Measurements from ENCODE around the gene ADAMTS20.

ADAMTS20 gene

GRCh38 chr12:43482311-43483085, 69.5 kb downstream of the ADAMTS20 start:
- no peak overlapping the region for H3K4me3 ChIP-seq (ENCODE audit: low read depth, low read length)
- TF ChIP-seq CTCF (IDR thresholded peaks at IDR 0.05; ENCODE audit: borderline replicate concordance, insufficient read depth, low read depth, low read length): no peak

- no peak overlapping the region for H3K4me3 ChIP-seq (ENCODE audit: low read depth, low read length)
- TF ChIP-seq CTCF (IDR thresholded peaks at IDR 0.05; ENCODE audit: borderline replicate concordance, insufficient read depth, low read depth, low read length): no peak
Measured at GRCh38 chr12:43480591-43480990, 71.4 kb downstream of the ADAMTS20 start.

GRCh38 chr12:43462741-43463140, 89.3 kb downstream of the ADAMTS20 start:
- no peak for TF ChIP-seq CTCF (IDR thresholded peaks at IDR 0.05; ENCODE audit: borderline replicate concordance, insufficient read depth, low read depth, low read length)
- no peak overlapping the region for H3K4me3 ChIP-seq (ENCODE audit: low read depth, low read length)

DNA sequence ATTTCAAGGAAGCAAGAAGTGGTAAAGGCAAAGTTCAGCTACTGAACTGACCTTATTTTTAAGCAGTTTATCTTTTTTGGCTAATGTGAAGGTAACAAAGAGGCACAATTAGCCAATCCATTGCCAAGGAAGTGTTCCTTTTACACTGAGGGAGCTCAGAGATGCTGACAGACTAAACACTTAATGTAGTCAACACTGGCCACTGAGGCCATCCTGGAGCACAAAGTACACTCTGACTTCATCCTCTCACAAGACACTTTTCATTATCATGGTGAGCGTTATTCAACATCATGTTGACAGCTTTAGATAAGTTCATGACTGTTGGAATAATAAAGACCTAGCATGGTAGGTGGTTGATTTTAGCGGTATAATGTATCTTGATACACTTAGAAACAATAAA, 89.9 kb downstream of the ADAMTS20 start:
- H3K4me3 ChIP-seq (ENCODE audit: low read depth, low read length): no peak overlapping the region
- TF ChIP-seq CTCF (IDR thresholded peaks at IDR 0.05; ENCODE audit: borderline replicate concordance, insufficient read depth, low read depth, low read length): no peak

- TF ChIP-seq CTCF (IDR thresholded peaks at IDR 0.05; ENCODE audit: borderline replicate concordance, insufficient read depth, low read depth, low read length): no peak
Measured at GRCh38 chr12:43459285-43459684, 92.7 kb downstream of the ADAMTS20 start.

GRCh38 chr12:43453761-43454160, 98.2 kb downstream of the ADAMTS20 start:
- no peak for TF ChIP-seq CTCF (IDR thresholded peaks at IDR 0.05; ENCODE audit: borderline replicate concordance, insufficient read depth, low read depth, low read length)
- no peak overlapping the region for H3K4me3 ChIP-seq (ENCODE audit: low read depth, low read length)

More at GRCh38 chr12:43459285-43459684, 92.7 kb downstream of the ADAMTS20 start:
- H3K4me3 ChIP-seq (ENCODE audit: low read depth, low read length): no peak overlapping the region

DNA sequence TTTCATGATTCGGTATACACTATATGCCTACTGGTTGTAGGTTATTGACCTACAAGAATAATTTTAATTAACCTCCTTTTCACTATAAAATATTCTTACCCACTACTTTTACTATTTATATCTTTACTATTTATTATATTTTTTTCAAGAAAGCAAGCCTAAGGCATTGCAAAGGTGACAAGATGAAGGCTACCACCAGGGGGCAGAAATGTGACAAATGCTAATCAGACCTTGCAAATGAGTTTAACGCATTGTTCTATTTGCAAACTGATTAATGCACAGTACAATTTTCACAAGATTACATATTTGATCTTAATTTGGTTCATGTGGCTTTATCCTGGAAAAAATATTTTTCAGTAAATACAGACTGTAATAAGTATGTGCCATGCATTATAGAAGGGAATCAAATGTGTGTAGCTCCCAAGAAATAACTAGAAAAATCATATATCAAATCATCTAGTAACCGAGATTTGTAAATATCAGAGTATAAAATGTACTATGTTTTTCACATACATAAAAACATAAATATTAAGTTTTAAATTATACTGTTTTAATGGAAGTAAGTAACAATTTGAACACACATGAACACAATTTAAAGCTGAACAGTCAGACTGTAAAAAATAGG, 107.0 kb downstream of the ADAMTS20 start:
- TF ChIP-seq CTCF (IDR thresholded peaks at IDR 0.05; ENCODE audit: borderline replicate concordance, insufficient read depth, low read depth, low read length): peak; percentile 67

More for the DNA sequence above, 107.0 kb downstream of the ADAMTS20 start:
- H3K4me3 ChIP-seq (ENCODE audit: low read depth, low read length): no peak overlapping the region

Data from GM12875 (cell line).